ENCODE results near the gene MLLT10. TPM values are rescaled to one million over a fixed set of nuclear protein-coding genes. Genes with fewer than 3 reads are reported as not detected.

MLLT10 gene
- polyA plus RNA-seq, 3 donors: 45.1 to 51.5 (median 47.3) TPM

DNA sequence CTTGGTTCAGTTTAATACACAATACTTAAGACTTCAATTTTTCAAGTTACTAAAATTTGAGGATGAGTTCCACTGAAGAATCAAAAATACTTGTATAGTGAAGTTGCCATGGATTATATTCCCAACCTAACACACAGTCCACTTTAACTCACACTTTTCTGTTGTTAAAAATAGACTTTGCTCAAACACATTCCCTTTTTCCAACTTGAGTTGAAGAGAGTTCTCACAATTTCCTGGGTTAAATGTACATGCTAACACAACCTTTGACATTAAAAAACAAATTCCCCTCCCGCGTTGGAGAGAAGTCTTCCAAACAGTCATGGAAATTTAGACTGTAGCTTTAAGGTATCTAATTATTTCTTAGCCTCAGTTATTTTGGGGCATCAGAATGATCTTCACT, 35.7 kb upstream of the MLLT10 start:
- DNase-seq (ENCODE audit: extremely low read depth in 1 of 11, low read depth in 9 of 11, low spot score in 4 of 11): no peak

- DNase-seq (ENCODE audit: extremely low read depth in 1 of 11, low read depth in 9 of 11, low spot score in 4 of 11): peak in 2 of 11 donors; percentile 36 to 44
These were observed 35.0 kb upstream of the MLLT10 start for GRCh38 chr10:21498986-21499385.

- DNase-seq (ENCODE audit: extremely low read depth in 1 of 11, low read depth in 9 of 11, low spot score in 4 of 11): peak in 2 of 11 donors; percentile 44 to 47
These were observed 34.1 kb upstream of the MLLT10 start for GRCh38 chr10:21499701-21500577.

DNA sequence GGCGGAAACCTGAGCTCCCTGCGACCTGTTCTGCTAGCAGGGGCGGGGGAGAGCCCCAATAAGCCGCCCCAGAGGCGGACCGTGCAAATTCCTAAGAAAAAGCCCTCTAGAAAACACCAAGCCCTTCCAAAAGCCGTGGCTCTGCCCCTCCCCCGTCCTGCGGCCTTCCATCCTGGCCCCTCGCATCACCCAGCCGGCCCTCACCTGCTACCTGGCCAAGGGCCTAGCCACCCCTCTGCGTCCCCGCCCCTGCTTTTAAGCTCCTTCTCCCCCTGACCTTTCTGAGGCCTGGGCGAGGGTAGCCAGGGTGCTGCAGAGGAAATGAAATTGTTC, 33.5 kb upstream of the MLLT10 start:
- no peak for DNase-seq (ENCODE audit: extremely low read depth in 1 of 11, low read depth in 9 of 11, low spot score in 4 of 11)

DNA sequence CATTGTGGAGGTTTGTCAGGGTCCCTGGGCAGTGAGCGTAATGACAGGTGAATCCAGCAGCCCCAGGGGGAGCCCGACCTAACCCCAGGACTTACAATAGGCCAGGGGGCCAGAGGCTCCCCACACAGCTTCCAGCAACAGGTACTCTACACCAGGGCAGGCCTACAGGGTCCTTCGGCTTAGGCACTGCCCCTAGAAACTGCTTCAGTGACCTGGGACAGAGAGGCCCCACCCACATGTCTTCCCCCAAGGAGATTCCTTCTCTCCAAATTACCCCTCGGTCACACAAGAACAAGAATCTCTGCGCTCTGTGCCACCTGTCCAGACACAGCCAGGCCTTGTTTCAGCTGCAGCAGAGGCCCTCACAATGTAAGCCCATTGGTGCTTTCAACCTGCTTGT, 32.9 kb upstream of the MLLT10 start:
- DNase-seq (ENCODE audit: extremely low read depth in 1 of 11, low read depth in 9 of 11, low spot score in 4 of 11): no peak

DNA sequence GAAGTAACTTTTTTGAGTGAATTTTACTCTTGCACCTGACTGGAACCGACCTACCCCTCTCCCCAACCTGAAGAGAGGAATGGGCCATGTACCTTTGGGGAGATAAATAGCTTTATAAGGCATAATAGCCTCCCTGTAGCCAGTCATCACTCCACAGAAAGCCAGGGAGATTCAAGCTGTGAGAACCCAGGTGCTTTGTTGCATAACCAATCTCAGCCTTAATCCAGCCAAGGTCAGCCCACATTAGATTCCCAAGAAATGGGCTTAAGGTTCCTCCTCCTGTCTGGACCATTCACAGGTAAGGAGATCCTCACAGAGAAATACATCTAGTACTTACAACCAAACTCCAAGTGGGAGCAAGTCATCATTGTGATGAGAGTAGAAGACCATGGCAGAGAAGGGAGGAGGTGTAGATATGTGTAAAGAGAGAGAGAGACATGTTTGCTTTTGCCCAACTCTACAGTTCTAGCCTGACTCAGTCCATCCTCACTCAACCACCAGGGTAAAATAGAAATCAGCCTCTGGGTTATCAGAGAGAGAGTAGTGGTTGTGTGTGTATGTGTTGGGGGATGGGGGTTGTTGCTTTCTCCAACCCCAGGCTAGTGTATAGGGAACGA, 32.2 kb upstream of the MLLT10 start:
- DNase-seq (ENCODE audit: extremely low read depth in 1 of 11, low read depth in 9 of 11, low spot score in 4 of 11): no peak

GRCh38 chr10:21502348-21502740, 31.7 kb upstream of the MLLT10 start:
- DNase-seq (ENCODE audit: extremely low read depth in 1 of 11, low read depth in 9 of 11, low spot score in 4 of 11): no peak

GRCh38 chr10:21503542-21503941, 30.5 kb upstream of the MLLT10 start:
- no peak for DNase-seq (ENCODE audit: extremely low read depth in 1 of 11, low read depth in 9 of 11, low spot score in 4 of 11)

DNA sequence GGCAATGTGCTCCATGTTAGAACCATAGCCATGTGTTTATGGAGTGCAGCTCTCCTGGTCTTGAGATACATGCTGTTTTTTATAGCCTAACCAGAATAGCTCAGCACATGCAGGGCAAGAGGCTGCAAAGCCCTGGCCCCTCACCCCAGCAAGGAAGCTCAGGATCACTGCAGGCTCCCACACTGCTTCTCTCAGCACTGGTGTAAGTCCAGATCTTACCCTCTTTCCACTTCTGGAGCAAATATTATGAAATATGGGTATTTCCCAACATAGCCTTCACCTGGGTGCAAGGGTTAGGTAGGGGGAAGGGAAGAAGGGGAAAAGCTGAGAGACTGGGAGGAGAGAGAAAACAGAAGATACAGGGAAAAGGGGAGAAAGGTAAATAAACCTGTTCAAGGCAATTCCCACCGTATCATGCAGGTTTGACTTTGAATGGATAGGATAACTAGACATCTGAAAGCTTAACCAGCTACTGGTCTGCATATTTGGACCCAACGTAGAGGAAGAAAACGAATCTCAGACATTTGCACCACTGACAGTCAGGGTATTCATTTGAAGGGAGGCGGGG, 28.2 kb upstream of the MLLT10 start:
- DNase-seq (ENCODE audit: extremely low read depth in 1 of 11, low read depth in 9 of 11, low spot score in 4 of 11): no peak

- no peak for DNase-seq (ENCODE audit: extremely low read depth in 1 of 11, low read depth in 9 of 11, low spot score in 4 of 11)
These were observed 27.7 kb upstream of the MLLT10 start for GRCh38 chr10:21506351-21506750.

DNA sequence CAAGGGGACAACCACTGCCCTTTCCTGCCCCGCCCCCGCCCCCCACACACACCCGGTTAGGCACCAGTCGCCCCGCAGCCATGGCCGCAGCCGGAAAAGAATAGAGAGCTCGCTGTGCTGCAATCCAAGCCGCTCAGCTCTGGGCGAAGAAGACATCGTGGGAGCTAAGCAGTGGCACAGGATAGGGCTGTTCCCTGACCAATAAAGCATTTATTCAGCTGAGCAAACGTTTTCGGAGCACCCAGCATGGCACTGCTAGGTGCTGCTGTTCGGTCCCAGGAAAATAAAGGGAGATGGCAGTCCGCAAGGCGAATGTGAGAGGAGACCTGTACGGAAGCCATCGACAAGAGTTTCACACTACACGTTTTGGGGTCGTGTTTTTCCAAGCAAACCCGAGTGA, 26.9 kb upstream of the MLLT10 start:
- no peak for DNase-seq (ENCODE audit: extremely low read depth in 1 of 11, low read depth in 9 of 11, low spot score in 4 of 11)

DNA sequence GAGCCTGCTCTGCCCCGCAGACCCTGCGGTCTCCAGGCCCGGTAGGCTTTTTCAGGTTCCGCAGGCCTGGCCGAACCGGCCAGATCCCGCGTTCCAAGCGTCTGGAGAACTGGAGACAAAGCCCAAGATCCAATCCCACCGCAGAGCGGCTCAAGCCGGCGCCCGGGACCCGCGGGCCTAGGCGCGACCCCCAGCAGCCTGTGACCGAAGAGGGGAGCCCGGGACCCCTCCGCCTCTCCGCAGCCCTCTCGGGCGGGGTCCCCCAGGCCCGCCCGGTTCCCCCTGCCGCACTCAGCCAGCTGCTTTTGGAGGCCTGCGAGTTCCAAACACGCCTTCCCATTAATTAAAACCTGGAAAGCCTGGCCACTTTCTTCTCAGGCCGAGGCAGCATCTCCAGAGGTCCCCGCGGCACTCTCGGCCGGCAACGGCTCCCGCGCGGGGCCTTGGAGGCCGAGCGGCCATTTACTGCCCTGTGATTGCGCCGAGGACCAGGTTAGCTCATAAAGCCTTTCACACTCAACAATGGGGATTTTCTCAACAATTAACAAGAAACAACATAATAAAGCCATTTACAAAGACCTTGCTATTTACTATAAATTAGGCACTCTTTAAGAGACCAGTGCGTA, 25.2 kb upstream of the MLLT10 start:
- DNase-seq (ENCODE audit: extremely low read depth in 1 of 11, low read depth in 9 of 11, low spot score in 4 of 11): no peak

- no peak for DNase-seq (ENCODE audit: extremely low read depth in 1 of 11, low read depth in 9 of 11, low spot score in 4 of 11)
These were observed 24.4 kb upstream of the MLLT10 start for GRCh38 chr10:21509341-21510240.

DNA sequence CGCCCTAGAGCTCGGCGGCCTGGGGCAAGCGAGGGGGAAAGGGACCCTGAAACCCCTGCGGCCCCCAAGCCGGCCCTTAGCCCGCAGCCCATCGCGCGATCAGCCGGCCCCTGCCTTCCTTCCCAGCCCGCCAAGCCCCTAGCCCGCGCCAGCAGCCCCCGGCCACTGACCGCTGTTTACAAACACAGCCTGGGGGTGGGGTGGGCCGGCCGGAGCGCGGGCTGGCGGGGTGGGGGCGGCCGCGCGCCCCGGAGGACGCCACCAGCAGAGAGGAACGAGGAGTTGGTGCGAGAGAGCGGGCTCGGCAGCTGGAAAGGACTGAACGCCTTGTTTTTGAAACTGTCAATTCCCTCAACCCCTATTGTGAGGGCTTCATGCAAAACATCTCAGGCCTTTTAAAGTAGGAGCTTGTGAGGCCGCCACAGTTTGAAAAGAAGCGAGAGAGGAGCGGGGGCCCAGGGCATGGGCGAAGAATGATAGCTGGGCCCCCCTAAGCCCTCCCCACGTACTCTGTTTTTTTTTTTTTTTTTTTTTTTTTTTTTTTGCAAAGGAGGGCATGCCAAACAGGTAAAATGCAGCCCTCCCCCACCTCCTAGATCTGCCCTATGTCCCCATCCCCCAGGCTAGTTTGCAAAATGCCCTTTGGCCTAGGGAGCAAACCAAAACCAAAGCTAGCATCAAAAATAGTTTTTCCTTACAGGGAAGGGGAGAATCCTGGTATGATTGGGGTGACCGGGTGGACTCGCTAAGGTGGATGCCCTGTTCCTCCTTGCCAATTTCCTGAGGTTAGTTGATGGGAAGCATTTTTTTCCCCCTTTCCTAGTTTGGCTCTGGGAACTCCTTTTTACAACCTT, 23.6 kb upstream of the MLLT10 start:
- no peak for DNase-seq (ENCODE audit: extremely low read depth in 1 of 11, low read depth in 9 of 11, low spot score in 4 of 11)

GRCh38 chr10:21511095-21511570, 22.9 kb upstream of the MLLT10 start:
- DNase-seq (ENCODE audit: extremely low read depth in 1 of 11, low read depth in 9 of 11, low spot score in 4 of 11): no peak

- no peak for DNase-seq (ENCODE audit: extremely low read depth in 1 of 11, low read depth in 9 of 11, low spot score in 4 of 11)
These were observed 22.0 kb upstream of the MLLT10 start for GRCh38 chr10:21511946-21512572.

GRCh38 chr10:21512573-21513404, 21.2 kb upstream of the MLLT10 start:
- no peak for DNase-seq (ENCODE audit: extremely low read depth in 1 of 11, low read depth in 9 of 11, low spot score in 4 of 11)
